ENCODE measurements around the gene NHERF2.

The NHERF2 gene

DNA sequence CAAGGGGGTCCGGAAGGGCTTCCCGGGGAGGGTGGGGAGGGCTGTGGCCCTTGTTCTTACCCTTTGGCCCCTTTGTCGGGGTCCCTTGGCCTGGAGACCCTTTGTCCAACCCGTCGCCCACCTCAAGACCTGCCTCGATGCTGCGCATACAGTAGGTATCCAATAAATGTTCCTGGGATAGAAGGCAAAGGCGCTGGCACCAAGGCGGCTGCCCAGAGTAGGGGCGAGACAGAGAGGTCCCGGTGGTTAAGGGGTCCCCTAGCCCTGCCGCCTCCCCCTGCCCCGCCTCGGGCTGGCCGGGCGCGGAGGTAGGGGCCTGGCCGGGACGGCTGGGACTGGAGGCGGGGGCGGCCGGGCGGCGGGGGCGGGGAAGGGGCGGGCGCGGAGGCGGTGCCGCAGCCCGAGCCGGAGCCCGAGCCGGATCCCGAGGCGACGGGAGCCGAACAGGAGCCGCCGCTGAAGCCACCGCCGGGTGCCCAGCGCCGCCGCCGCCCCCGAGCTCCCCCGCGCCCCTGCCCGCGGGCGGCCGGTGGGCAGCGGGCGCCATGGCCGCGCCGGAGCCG lies at the start of gene NHERF2:
TSS of gene NHERF2 (plus strand) at position 442 of the 563 bp plus-strand sequence. CDS start at position 546, 104 bp downstream.
- no peak for DNase-seq

DNA sequence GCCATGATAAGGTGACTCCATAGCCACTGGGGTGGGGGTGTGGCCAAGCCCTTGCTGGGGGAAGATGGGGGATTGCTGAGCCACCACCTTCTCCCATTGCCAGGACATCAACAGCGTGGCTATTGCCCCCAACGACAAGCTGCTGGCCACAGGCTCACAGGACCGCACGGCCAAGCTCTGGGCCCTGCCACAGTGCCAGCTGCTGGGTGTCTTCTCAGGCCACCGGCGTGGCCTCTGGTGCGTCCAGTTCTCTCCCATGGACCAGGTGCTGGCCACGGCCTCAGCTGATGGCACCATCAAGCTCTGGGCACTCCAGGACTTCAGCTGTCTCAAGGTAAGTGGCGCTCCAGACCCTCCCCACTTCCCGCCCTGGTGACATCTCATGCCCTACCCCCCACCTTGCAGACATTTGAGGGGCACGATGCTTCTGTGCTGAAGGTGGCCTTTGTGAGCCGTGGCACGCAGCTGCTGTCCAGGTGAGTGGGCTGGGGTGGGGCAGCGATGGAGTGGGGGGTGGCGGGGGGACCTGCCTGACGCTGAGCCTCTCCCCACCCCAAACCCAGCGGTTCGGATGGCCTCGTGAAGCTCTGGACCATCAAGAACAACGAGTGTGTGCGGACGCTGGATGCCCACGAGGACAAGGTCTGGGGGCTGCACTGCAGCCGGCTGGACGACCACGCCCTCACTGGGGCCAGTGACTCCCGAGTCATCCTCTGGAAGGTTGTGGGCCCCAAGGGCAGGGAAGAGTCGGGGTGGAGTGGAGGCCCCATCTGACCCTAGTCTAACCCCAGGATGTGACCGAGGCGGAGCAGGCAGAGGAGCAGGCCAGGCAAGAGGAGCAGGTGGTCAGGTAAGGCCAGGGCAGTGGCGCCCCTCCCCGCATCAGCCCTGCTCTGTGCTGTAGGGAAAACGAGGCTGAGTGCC lies 49.5 kb upstream of the NHERF2 start:
- no peak for DNase-seq

DNA sequence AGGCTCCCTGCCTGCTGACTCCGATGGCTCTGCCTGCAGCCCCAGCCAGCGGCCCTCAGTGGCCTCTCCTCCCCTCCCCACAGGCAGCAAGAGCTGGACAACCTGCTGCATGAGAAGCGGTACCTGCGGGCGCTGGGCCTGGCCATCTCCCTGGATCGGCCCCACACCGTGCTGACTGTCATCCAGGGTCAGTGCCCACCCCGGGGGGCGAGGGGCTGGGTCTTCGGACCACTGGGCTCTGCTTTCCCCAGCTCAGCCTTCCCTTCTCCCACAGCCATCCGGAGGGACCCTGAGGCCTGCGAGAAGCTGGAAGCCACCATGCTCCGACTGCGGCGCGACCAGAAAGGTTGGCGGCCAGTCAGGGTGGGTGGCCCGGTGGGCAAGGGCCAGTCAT lies 48.8 kb upstream of the NHERF2 start:
- no peak for DNase-seq

DNA sequence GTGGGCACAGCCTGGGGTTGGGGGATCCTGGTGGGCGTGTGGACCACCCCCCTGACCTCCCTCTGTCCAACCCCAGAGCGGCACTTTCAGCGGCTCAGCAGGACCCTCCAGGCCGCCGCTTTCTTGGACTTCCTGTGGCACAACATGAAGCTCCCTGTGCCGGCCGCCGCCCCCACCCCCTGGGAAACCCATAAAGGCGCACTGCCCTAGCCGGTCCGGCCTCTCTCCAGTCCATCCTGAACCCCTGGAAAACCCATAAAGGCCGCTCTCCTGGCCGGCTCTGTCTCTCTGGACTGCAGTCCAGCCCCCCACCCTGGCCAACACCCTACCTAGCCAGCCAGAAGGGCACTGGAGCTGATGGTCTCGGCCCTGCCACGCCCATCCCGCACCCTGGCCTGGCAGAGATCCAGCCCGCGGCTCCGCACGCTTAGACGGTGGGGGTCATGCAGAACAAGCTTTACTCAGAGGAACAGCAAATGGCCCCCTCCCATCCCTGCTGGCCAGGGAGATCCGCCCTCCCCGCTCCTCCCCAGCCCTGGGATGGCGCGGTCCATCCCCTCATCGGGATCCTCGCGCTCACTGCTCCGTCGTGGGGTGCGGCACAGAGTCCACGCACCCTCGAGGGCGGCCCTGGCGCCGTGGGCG lies 48.1 kb upstream of the NHERF2 start:
- DNase-seq, result no peak

DNA sequence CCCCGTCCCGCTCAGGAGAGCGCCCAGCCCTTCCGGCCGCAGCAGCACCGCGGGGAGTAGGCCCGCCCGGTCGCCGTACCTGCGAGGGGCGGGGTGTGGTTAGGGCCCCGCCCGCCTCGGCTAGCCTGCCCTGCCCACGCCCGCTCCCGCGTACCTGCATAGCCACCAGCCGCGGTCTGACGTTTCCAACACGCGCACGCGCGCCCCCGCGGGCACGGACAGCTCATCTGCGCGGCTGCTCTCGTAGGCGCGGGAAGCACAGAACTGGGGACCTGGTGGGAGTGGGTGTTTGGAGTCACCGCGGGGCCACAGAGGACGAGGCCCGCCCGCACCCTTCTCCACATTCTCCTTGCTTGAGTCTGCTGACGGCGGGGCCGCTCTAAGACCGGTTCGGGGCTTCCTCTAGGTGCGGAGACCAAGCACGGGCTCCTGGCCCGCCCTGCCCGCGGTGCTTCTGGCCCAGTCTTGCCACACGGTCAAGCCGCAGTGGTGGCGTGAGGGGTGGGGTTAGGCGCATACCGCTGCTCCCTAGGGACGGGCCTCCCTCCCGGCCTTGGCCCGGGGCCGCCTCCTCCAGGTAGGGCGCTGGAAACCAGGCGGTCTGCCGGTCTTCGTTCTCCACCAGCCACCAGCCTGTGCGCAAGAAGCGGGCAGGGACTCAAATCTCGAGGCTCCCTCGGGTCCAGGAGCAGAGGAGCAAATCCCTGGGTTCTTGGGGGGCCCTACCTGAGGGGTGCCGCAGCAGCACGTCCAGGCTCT lies 47.3 kb upstream of the NHERF2 start:
- DNase-seq, result peak in 1 of 2 experiments; percentile 53

DNA sequence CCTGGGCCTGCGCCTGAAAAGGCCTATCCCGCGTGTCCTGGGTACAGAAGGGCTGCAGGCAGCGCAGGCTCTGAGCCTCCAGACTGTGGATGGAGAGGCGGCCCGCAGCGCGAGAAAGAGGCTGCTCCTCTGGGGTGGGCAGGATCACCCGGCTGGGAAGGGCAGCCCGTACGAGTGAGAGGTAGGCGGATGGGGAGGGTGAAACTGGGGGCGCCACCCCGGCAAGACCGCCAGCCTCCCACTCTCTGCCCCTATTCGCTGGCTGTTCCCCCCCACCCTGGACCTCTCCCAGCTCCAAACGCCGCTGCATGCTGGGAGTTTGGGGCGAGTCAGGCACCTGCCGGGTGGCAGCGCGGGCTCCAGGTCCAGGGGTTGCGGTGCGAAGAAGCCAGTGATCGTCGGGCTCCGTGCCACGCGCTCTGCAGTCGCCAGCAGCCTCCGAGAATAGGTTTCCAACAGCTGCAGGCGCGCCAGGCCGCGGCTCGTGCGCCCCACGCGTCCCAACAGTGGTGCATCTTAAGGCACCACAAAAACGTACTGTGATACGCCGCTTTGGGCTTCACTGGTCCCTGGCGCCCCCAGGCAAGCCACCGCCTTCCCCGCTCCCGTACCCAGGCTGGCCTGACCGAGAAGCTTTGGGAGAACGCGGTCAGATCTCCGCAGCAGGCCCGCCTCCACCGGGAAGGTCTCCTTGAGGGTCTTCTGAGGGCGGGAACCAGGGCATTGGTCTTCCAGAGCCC lies 46.5 kb upstream of the NHERF2 start:
- DNase-seq, result no peak

DNA sequence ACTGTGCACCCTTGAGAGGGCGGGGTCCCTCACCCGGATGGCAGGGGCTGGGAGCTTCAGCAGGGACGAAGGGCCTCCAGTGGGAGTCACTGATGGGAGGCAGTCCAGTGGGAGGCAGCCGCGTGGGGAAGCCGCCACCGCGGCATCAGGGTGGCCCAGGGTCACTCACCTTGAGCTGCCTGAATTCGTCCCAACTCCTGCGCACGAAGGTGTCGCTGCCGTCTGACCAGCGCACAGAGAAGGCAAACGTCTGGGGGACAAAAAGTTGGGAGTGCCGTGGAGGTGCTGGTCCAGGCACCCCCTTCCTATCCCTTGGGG lies 46.0 kb upstream of the NHERF2 start:
- no peak for DNase-seq

DNA sequence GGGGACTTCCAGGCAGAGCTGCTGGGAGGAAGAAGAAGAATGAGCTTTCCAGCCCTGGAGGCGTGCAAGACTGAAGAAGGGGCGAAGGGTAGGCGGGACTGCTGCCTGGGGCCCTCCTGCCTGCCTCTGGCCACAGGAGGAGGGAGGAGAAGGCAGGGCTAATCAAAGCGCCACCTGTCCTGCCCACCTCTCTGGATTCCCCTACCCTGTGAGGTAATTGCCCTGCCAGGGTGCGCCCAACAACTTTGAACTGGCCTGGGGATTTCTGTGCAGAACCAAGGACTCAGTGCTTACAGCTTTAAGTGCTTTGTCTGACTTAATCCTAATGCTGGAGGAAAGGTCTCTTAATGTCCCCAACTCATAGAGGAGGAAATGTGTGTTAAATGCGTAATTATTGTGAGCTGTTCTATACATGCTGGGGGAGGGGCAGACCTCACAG lies 45.3 kb upstream of the NHERF2 start, which contains the start of gene NOXO1:
TSS of gene NOXO1 (minus strand) at position 72 of the 439 bp plus-strand sequence. CDS start 290 bp downstream, outside the sequence.
- DNase-seq, result no peak

DNA sequence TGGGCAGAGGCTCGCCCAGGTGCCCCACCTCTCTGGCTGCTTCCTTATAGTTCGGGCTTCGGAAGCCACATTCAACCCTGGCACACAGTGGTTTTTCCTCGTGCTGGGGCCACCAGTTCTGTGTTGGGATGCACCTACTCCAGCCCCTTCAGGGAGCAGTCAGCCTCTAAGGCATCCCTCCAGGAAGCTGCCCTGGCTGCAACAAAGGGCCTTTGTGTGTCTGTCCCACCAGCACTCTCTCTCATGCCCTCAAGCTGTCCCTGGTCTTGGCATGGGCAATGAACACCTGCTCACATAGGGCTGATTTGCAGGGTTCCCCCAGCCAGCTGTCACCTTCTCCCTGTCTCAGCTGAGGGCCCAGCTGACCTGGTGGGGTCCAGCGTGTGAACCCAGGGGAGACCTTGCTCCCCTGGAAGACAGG lies 44.7 kb upstream of the NHERF2 start:
- DNase-seq, result no peak

DNA sequence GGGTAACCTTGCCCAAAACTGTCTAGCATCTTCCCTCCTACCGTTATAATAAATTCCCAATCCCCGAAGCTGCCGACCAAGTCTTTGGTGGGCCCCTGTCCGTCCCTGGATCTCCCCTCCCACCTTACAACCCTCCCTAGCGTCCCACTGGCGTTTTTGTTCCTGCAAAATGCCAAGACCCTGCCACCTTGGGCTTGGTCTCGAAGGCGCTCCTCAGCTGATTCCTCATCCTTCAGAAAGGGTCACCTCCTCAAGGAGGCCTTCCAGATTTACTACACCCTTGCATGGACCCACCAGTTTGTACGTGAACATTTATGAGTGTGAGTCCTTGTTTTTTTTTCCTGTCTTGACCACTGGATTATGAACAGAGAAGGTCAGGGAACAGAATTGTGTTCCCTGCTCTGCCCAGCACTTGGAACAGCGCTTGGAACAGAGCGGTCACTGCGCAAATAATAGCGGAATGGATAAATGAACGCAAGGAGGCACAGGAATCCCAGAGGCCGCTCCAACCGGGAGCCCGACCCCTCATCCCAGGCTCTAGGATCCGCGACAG lies 43.6 kb upstream of the NHERF2 start:
- no peak for DNase-seq

DNA sequence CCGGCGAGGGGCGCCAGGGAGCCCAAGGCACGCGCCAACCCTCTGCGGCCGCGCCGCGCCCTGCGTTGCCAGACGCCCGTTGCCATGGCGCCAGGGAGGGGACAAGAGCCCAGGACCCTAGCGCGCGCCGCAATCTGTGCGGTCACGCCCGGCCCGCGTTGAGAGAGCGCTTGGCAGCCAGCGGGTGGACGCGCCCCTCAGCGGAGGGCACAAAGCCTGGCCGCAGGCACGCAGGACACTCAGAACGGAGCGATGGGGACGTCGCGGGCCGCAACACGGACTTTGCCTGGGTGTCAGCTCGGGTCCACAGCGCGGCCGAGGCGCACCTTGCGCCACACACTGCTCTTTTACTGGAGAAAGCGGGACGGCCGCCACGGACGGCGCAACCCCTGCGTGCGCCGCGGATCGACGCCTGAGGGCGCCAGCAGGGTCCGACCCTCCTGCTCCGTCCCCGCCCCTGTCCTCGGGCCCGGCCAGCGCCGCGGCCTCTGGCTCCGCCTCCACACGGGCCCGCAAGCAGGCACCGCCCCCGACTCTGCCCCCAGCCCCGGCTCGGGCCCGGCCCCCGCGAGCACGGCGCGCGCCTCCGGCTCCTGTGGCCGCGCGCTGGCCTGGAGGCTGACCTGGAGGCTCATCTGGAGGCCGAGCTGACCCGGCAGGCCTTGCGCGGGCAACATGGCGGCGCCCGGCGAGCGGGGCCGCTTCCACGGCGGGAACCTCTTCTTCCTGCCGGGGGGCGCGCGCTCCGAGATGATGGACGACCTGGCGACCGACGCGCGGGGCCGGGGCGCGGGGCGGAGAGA lies 43.0 kb upstream of the NHERF2 start, which contains the start of gene GFER:
TSS of gene GFER (plus strand) at position 650 of the 803 bp plus-strand sequence. CDS start at position 676, 26 bp downstream.
- DNase-seq, result peak in 1 of 2 experiments; percentile 39

DNA sequence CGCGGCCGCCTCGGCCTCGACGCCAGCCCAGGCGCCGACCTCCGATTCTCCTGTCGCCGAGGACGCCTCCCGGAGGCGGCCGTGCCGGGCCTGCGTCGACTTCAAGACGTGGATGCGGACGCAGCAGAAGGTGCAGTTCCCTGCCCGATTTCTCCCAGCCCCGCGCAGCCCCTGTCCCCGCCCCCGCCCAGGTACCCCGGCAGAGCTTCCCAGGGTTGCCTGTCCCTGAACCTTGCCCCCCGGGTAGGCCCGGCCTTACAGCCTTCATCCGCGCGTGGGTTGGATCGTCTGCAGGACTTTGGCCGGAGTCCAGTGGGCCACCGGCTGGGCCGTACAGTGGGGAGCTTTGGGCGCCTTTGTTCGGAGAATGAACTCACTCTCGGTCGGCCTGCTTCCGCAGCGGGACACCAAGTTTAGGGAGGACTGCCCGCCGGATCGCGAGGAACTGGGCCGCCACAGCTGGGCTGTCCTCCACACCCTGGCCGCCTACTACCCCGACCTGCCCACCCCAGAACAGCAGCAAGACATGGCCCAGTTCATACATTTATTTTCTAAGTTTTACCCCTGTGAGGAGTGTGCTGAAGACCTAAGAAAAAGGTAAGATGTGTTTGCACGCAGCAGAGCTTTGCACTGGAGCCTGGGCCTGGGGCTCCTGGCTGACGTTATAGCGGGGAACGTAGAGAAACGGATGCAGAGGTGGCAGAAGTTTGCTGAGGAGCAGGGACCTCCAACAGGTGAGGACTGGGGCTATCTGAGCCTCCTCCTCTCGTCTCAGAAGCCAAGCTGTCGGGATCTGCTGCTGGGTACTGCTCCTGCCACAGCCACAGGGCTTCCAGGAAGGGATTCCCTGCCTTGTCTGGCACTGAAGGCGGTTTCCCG lies 42.1 kb upstream of the NHERF2 start:
- no peak for DNase-seq

DNA sequence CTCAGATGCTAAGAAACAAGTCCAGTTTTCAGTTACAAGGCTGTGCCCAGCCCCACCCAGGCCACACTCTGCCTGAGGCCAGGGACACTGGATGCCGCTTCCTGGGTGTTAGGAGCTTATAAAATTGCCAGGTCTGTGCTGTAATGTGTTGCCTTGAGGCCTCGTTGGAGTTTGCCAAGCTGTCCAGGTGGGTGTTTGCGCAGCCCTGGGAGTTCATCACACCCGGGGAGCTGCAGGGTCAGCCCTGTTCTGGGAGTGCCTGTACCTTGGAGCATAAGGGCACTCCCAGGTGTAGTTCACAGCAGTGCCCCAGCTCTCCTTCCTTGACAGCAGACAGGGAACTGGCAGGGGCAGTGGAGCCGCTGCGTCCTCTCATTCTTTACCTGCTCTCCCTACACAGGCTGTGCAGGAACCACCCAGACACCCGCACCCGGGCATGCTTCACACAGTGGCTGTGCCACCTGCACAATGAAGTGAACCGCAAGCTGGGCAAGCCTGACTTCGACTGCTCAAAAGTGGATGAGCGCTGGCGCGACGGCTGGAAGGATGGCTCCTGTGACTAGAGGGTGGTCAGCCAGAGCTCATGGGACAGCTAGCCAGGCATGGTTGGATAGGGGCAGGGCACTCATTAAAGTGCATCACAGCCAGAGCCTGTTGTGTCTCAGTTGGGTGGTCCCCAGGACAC lies 41.1 kb upstream of the NHERF2 start:
- DNase-seq, result no peak

DNA sequence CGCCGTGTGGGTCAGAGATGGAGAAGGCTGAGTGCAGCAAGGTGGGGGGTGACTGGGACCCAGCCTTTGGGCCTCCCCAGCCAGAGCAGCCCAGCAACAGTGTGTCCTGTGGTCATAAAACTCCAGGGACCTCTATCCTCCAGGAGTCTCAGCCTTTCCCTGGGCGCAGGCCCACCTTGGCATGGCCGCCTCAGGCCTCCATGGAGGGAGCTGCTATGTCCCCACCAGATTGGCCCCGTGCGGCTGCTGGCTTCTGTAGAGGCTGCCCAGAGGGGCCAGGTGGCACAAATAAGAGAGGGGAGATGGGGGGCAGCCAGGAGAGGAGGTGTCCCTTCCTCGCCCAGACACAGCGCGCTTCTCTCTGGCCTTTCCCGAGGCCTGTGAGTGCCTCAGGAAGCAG lies 39.5 kb upstream of the NHERF2 start:
- no peak for DNase-seq

DNA sequence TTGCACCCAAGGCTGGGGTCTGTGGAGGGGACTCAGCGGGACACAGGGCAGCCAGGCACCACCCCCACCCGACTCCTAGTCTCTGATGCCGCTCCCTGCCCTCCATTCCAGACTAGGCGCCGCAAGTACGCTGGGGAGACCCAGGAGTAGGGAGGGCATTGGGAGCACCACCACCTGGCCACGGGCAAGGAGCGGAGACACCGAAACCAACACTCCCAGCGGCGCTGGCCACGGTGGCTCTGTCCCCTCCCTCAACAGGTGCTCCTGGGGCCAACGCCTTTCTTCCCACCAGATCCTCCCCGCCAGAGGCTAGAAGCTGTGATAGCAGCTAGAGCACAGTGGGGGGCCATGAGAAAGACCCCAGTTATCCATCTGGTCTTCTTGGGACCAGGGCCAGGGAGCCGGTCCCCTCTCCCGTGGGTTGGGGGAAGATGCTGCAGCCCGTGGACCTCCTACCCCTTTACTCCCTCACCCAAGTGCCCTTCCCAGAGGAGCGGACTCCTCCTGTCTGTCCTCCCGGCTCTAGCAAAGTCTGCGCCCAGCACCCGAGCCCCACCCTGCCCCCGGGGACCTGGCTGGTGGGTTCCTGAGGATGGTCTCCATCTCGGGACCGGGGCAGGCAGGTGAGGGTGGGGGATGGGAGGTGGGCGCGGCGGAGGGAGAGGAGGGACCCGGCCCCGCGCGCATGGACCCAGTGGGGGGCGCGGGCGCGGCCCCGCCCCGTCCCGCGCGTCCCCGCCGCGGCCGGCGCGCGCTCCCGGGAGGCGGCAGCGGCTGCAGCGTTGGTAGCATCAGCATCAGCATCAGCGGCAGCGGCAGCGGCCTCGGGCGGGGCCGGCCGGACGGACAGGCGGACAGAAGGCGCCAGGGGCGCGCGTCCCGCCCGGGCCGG lies 37.2 kb upstream of the NHERF2 start, which contains the start of gene SYNGR3:
TSS of gene SYNGR3 (plus strand) at position 762 of the 892 bp plus-strand sequence. CDS start 133 bp downstream, outside the sequence.
- DNase-seq, result no peak

DNA sequence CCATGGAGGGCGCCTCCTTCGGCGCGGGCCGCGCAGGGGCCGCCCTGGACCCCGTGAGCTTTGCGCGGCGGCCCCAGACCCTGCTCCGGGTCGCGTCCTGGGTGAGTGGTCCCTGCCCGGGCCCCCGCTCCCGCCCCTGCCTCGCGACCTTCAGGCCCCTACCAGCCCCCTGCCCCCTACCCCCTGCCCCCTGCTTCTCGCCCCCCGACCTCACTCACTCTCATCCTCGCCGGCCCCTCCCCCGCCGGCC lies 36.7 kb upstream of the NHERF2 start:
- no peak for DNase-seq

DNA sequence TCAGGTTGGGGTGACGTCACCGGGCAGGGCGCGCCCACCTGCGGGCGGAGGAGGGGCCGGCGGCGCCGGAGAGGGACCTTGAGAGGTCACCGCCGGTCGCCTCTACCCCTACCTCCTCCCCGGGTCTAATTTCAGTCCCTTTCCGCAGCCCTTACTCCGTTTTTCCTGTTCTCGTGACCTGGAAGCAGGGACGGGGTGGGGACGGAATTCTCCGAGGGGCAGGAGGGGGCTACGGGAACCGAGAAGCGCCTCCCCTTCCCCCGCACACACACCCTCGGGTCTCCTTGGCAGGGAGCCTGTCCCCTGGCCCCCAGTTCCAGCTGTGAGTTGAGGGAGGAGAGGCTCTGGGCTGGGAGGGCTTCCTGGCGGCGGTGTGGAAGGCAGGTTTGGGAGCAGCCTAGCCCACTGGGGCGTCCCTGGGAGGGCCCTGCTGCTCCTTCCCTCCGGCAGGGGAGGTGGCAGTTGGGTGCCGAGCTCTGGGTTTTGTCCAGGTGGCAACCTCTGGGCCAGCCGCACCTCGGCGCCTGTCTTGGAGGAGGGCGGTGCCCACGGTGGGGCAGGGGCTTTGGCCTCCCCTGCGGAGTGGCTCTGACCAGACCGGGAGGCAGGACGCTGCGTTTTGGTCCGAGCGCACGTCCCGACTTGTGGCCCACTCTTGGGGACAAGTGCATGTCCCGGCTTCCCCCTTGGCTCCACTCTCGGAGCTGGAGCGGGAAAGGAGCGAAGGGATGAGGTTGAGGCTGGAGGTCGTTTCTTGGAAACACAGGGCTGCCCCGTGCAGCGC lies 36.2 kb upstream of the NHERF2 start:
- no peak for DNase-seq
